Suppressor macrophage (primary cell): Measurements from ENCODE around the gene VTI1A.
"Not testable (repeated sequence)": the region's sequence is repeated elsewhere in the genome, so short reads cannot be mapped to it uniquely, and the experiment has no call there.

Experiments used
- DNase-seq, 4 experiments: peaks; one replicate each; pipeline ENCODE4 v3.0.0-alpha.2; 2020 to 2022

Gene VTI1A

DNA sequence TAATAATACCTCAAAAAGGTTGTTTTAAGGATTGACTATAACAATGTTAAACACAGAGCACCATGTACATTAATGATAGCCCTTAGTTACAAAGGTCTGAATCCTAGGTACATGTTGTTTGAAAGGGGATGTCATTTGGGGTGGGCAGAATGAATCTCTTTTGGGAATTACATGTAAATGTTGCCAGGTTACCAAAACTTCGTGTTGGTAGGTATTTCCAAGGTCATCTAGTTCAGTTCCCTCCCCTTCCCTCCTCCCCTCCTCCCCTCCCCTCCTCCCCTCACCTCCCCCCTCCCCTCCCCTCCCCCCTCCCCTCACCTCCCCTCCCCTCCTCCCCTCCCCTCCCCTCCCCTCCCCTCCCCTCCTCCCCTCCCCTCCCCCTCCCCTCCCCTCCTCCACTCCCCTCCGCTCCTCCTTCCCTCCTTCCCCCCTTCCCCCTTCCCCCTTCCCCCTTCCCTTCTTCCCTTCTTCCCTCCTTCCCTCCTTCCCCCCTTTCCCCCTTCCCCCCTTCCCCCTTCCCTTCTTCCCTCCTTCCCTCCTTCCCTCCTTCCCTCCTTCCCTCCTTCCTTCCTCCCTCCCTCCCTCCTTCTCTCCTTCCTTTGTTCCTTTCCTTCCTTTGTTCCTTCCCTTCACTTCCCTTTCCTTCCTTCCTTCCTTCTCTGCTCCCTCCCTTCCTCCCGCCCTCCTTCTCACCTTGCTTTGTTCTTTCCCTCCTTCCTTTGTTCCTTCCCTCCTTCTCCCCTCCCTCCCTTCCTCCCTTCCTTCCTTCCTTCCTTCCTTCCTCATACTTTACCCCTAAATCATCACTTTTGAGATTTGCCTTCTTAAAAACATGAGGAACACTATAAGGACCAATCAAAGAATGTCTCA is 8.1 kb downstream of the VTI1A start:
- DNase-seq: no peak

DNA sequence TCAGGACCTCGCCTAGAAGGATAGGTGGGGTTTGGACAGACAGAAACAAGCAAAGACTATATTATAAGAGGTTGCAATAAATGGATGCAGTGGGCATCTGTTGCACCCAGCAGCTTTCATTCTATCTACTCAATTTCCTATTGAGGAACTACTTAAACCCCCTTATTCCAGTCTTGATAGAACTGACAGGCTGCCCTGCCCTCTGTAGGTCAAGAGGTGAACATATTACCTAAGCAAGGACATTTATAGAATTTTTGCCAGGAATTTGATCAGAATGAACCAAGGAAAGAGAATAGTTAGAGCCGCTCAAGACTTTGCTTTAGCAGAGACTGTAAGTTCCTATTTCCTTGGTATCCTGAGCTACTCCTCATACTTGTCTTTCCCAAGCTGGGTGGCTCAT is 9.5 kb downstream of the VTI1A start:
- DNase-seq: peak in 2 of 4 experiments; percentile 10

GRCh38 chr10:112460366-112460765 is 13.4 kb downstream of the VTI1A start:
- DNase-seq: no peak

GRCh38 chr10:112461029-112461887 is 14.2 kb downstream of the VTI1A start:
- DNase-seq: peak; percentile 22 to 64 (median 48)

DNA sequence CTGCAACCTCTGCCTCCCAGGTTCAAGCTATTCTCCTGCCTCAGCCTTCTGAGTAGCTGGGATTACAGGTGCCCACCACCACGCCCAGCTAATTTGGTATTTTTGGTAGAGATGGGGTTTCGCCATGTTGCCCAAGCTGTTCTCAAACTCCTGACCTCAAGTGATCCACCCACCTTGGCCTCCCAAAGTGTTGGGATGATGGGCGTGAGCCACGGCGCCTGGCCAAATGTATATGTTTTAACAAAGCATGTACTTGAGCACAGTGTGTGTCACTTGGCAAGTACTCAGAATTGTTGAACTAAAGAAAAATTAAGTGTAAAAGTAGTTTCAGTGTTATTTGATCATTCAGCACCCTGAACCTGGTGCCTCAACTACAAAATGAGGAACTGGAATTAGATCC is 17.1 kb downstream of the VTI1A start:
- DNase-seq: not testable (repeated sequence)

- DNase-seq: no peak
These were observed 18.4 kb downstream of the VTI1A start for GRCh38 chr10:112465299-112465883.

- DNase-seq: no peak
These were observed 19.8 kb downstream of the VTI1A start for GRCh38 chr10:112466802-112467201.

GRCh38 chr10:112467541-112468075 is 20.6 kb downstream of the VTI1A start:
- no peak for DNase-seq

- DNase-seq: peak in 3 of 4 experiments; percentile 36 to 68 (median 60)
These were observed 25.0 kb downstream of the VTI1A start for GRCh38 chr10:112471878-112472487.

GRCh38 chr10:112475575-112476218 is 28.7 kb downstream of the VTI1A start:
- DNase-seq: peak in 2 of 4 experiments; percentile 15 to 16

- no peak for DNase-seq
These were observed 34.6 kb downstream of the VTI1A start for GRCh38 chr10:112481602-112482001.

DNA sequence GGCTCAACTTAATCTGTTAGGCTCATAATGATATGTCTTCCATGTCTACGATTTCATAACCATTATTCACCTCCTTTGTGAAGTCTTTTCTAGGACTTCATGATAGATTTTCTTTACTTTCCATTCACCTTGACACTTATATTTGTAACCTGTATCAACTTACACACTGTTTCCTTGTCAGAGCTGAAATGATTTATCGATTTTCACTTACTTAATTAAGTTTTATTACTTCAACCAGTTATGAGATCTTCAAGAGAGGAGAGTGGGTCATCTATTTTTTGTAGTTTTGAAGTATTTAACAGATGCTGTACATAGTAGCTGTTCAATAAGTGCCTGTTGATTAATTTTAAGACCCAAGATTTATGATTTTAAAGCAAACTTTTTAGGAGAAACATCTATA is 37.4 kb downstream of the VTI1A start:
- DNase-seq: no peak

DNA sequence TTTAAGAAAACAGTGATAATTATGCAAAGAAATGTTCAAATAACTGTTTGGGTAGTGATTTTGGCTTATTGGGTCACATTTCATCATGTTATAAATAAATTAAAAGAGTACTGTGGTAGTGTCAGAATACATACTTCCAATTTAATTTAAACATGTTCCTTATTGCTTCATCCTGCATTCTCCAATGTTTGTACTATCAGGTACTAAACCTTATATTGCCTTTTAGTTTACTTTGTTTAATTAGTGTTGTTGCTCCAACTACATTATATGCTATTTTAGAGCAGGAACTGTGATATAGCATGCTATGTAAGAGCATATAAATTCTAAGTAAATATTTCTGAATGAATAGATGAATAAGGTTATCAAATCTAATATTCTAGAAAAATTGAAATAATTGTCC is 40.9 kb downstream of the VTI1A start:
- DNase-seq: no peak

DNA sequence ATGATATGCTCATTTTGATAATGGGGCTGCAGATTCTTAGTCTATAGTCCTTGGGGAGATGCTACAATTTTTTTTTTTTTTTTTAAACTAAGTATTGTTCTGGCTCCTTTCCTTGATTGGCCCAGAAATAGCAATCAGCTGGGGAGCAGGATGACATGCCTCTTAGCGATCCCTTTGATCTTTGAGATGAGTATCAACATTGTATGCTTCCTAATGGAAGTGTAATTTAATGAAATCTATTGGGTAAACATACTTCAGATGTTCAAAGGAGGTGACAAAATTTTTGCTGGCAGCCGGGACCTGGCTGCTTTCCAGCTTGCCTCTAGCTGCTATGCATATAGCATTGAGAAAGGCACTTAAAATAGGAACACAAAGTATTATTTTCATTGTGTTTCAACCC is 43.5 kb downstream of the VTI1A start:
- no peak for DNase-seq

GRCh38 chr10:112491144-112491543 is 44.1 kb downstream of the VTI1A start:
- no peak for DNase-seq

DNA sequence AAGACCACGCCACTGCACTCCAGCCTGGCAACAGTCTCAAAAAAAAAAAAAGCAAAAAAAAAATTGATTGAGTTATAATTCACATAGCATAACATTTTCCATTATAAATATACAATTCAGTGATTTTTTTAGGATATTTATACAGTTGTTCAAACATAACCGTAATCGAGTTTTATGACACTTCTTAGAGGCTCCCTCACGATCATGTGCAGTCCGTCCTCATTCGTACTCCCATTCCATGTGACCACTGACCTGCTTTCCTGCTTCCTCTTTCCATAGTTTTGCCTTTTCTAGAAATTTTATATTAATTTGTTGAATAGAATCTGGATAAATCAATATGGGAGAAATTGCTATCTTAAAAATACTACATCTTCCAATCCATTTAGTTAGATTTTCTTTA is 45.7 kb downstream of the VTI1A start:
- DNase-seq: no peak

DNA sequence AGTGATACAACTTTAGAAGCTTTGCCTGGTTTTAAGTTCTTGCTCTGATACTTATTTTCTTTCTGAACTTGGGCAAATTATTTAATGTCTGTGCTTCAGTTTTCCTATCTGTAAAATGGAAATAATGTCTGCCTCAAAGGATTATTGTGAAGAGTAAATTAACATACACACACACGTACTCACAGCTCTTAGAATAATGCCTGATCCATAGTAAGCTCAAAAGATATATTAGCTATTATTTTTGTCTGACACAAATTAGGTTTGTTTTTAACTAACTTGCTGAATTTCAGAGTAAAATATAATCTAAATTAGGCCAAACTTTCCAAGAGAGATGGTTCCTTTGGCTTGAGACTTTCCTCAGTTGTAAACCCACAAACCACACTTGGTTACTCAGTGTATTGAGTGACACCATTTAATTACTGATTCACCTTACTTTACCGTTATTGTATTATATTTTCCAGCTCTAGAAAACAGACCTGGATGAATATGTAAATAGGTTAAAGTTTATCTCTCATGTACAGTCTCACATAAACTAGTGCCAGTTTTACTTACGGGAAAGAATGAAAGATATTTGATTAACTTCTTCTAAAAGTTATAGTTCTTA is 50.4 kb downstream of the VTI1A start:
- no peak for DNase-seq

DNA sequence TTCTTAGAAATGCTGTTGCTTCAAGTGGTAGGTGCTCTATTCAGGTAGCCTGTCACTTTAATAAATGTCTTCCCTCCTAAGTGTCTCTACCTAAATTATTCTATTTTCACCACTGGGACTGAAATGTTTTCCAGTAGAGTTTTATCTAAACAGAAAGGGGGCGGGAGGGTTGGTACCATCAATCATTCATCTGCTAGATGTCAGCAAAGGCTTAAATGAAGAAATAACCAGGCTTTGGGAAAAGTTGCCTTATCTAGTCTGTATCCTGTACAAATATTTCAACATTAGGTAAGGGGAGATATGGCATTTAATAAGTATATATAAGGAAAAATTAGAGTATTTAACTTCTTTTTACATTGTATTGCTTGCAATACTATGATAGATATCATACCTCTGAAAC is 51.8 kb downstream of the VTI1A start:
- no peak for DNase-seq

DNA sequence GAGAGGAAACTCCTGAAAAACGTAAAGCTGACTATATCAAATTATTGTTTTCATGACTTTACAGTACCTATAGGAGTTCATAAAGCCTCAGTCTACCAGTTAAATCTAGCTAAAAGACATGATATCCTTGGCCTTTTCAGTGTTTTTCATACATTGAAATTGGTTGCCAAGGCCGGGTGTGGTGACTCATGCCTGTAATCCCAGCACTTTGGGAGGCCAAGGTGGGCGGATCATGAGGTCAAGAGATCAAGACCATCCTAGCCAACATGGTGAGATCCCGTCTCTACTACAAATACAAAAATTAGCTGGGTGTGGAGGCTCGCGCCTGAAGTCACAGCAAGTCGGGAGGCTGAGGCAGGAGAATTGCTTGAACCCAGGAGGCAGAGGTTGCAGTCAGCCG is 53.0 kb downstream of the VTI1A start:
- DNase-seq: not testable (repeated sequence)

DNA sequence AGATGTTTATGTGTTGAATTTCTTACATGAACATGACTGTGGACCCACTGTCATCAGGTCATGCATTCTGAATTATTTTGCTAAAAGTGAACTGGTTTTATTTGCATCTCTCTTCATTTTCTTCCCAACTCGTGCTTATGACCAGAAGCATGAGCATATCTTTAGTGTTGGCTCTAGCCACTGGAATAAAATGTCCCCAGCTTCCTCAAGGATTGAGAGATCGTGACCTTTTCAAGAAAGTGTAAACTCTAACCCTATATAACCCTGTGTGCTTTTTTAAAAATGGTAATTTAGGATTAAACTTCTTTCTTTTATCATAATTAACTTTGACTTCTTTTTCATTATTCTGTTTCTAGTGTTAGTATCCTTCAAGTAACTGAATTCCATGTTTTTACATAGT is 55.5 kb downstream of the VTI1A start:
- DNase-seq: no peak

DNA sequence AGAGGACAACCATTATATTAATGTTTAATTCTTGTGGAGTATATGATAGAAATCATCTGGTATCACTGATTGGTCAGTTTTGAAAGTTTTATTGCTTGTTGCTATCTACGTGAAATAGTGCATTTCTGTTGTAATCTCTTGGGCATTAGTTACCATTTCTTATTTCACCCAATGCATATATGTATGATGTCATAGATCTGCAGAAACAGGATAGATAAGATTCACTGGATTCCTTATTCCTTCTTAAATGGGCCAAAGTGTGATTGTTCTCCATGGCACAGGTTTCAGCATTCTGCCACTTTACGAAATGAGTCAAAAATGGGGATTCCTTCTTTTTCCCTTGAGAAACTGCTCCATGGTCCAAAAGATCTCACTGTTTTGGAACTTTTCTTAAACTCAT is 56.6 kb downstream of the VTI1A start:
- no peak for DNase-seq

- peak in 3 of 4 experiments; percentile 11 to 26 (median 13) for DNase-seq
These were observed 60.0 kb downstream of the VTI1A start for GRCh38 chr10:112507046-112507445.
